WTC11 (cell line): ENCODE data around the gene MRPL33. TPM values are rescaled to one million over a fixed set of nuclear protein-coding genes. Genes with fewer than 3 reads are reported as not detected.

Source experiments
- ATAC-seq: fragments of 200-7000 bp; cut with Tn5 transposase; 2 replicates; pipeline ENCODE4 v1.10.0; 2021; ENCODE audit warnings: mild to moderate bottlenecking, moderate library complexity
- CTCF ChIA-PET: fragments of 300-600 bp; sonication (Branson Sonifier 250); formaldehyde crosslinking; loops from one replicate; lab custom pipeline; 2021; ENCODE audit warnings: antibody characterized with exemption; lab: Charles Lee
- POLR2A ChIA-PET: fragments of 350-600 bp; sonication (Branson Sonifier 250); formaldehyde crosslinking; loops from one replicate; lab custom pipeline; 2021; ENCODE audit warnings: antibody characterized with exemption; lab: Charles Lee
- DNase-seq: peaks from one replicate; pipeline ENCODE4 v3.0.0; 2021; ENCODE audit warnings: low spot score
- H3K27ac Mint-ChIP-seq: 2 replicates; pipeline ENCODE4 v1.8.0; 2021; ENCODE audit warnings: mixed read lengths
- H3K27me3 Mint-ChIP-seq: 2 replicates; pipeline ENCODE4 v1.8.0; 2021; ENCODE audit warnings: low read depth, mild to moderate bottlenecking, moderate library complexity, mixed read lengths
- H3K36me3 Mint-ChIP-seq: 2 replicates; pipeline ENCODE4 v1.8.0; 2021; ENCODE audit warnings: mixed read lengths
- H3K4me1 Mint-ChIP-seq: 2 replicates; pipeline ENCODE4 v1.8.0; 2022; ENCODE audit warnings: mixed read lengths
- H3K4me3 Mint-ChIP-seq: 2 replicates; pipeline ENCODE4 v1.8.0; 2021; ENCODE audit warnings: mild to moderate bottlenecking, moderate library complexity, mixed read lengths
- H3K9me3 Mint-ChIP-seq: 2 replicates; pipeline ENCODE4 v1.8.0; 2021; ENCODE audit warnings: mixed read lengths
- ELF4 ChIP-seq: sonication (generic); formaldehyde crosslinking; IDR thresholded peaks from 2 replicates; pipeline ENCODE4 v1.8.1; 2022; ENCODE audit warnings: low read depth, mild to moderate bottlenecking, moderate library complexity, missing genetic modification reagents
- EMX1 ChIP-seq: fragments of 250-450 bp; sonication (Bioruptor Pico); IDR thresholded peaks from 2 replicates; pipeline ENCODE4 v1.8.0; 2021; ENCODE audit warnings: mild to moderate bottlenecking
- ESRRA ChIP-seq: sonication (generic); formaldehyde crosslinking; IDR thresholded peaks from 2 replicates; pipeline ENCODE4 v1.8.1; 2022; ENCODE audit warnings: mild to moderate bottlenecking, missing genetic modification reagents, borderline replicate concordance
- FOXK1 ChIP-seq: sonication (generic); formaldehyde crosslinking; IDR thresholded peaks from 2 replicates; pipeline ENCODE4 v1.8.0; 2022; ENCODE audit warnings: mild to moderate bottlenecking, moderate library complexity, missing genetic modification reagents
- FOXP1 ChIP-seq: sonication (generic); formaldehyde crosslinking; IDR thresholded peaks from 2 replicates; pipeline ENCODE4 v1.8.0; 2022; ENCODE audit warnings: missing genetic modification reagents, mild to moderate bottlenecking, moderate library complexity, borderline replicate concordance
- HMGA2 ChIP-seq: fragments of 250-450 bp; sonication (Bioruptor Pico); IDR thresholded peaks from 2 replicates; pipeline ENCODE4 v1.4.0; 2021; ENCODE audit warnings: mild to moderate bottlenecking, moderate library complexity
- KAT7 ChIP-seq: sonication (generic); formaldehyde crosslinking; IDR thresholded peaks from 2 replicates; pipeline ENCODE4 v1.8.1; 2023; ENCODE audit warnings: missing genetic modification reagents, mild to moderate bottlenecking, borderline replicate concordance
- MYBL2 ChIP-seq: sonication (generic); formaldehyde crosslinking; IDR thresholded peaks from 2 replicates; pipeline ENCODE4 v1.8.1; 2023; ENCODE audit warnings: mild to moderate bottlenecking, moderate library complexity, missing genetic modification reagents
- NR2C2 ChIP-seq: sonication (generic); formaldehyde crosslinking; IDR thresholded peaks from 2 replicates; pipeline ENCODE4 v1.8.0; 2022; ENCODE audit warnings: mild to moderate bottlenecking, missing genetic modification reagents
- OVOL2 ChIP-seq: fragments of 250-450 bp; sonication (Bioruptor Pico); IDR thresholded peaks from 2 replicates; pipeline ENCODE4 v1.9.0; 2021; ENCODE audit warnings: mild to moderate bottlenecking, borderline replicate concordance
- SMAD3 ChIP-seq: sonication (generic); formaldehyde crosslinking; IDR thresholded peaks from 2 replicates; pipeline ENCODE4 v1.8.0; 2022; ENCODE audit warnings: missing genetic modification reagents, mild to moderate bottlenecking, borderline replicate concordance
- SMAD4 ChIP-seq: sonication (generic); formaldehyde crosslinking; IDR thresholded peaks from 2 replicates; pipeline ENCODE4 v1.8.0; 2022; ENCODE audit warnings: mild to moderate bottlenecking, missing genetic modification reagents
- TEAD4 ChIP-seq: sonication (generic); formaldehyde crosslinking; IDR thresholded peaks from 2 replicates; pipeline ENCODE4 v1.8.0; 2022; ENCODE audit warnings: mild to moderate bottlenecking, missing genetic modification reagents
- ZNF263 ChIP-seq: sonication (generic); formaldehyde crosslinking; IDR thresholded peaks from 2 replicates; pipeline ENCODE4 v1.8.1; 2022; ENCODE audit warnings: low read depth, mild to moderate bottlenecking, moderate library complexity, missing genetic modification reagents
- ZNF317 ChIP-seq: sonication (generic); formaldehyde crosslinking; IDR thresholded peaks from 2 replicates; pipeline ENCODE4 v1.8.1; 2023; ENCODE audit warnings: low read depth, mild to moderate bottlenecking, moderate library complexity, missing genetic modification reagents, borderline replicate concordance
- ZNF396 ChIP-seq: fragments of 250-450 bp; sonication (Bioruptor Pico); IDR thresholded peaks from 2 replicates; pipeline ENCODE4 v1.8.0; 2021; ENCODE audit warnings: mild to moderate bottlenecking, moderate library complexity, borderline replicate concordance
- ZNF423 ChIP-seq: fragments of 250-450 bp; sonication (Bioruptor Pico); IDR thresholded peaks from 2 replicates; pipeline ENCODE4 v2.1.2; 2022; ENCODE audit warnings: mild to moderate bottlenecking, moderate library complexity
- total RNA-seq: library from RNA; stranded (reverse); gene quantifications from 3 replicates; pipeline ENCODE4 v1.2.3, GENCODE V29; 2021
- TF ChIP-seq, protein P1 (sequence below): sonication (generic); formaldehyde crosslinking; conservative IDR thresholded peaks from 2 replicates; pipeline ENCODE4 v1.8.1; 2022; ENCODE audit warnings: mild to moderate bottlenecking, missing genetic modification reagents
- TF ChIP-seq, protein P2 (sequence below): sonication (generic); formaldehyde crosslinking; IDR thresholded peaks from 2 replicates; pipeline ENCODE4 v1.8.1; 2022; ENCODE audit warnings: low read depth, missing genetic modification reagents, borderline replicate concordance
- TF ChIP-seq, protein P3 (sequence below): sonication (generic); formaldehyde crosslinking; IDR thresholded peaks from 2 replicates; pipeline ENCODE4 v1.8.0; 2023; ENCODE audit warnings: missing genetic modification reagents
- TF ChIP-seq, protein P4 (sequence below): sonication (generic); formaldehyde crosslinking; IDR thresholded peaks from 2 replicates; pipeline ENCODE4 v1.8.1; 2022; ENCODE audit warnings: mild to moderate bottlenecking, missing genetic modification reagents, moderate library complexity, borderline replicate concordance
- TF ChIP-seq, protein P5 (sequence below): sonication (generic); formaldehyde crosslinking; IDR thresholded peaks from 2 replicates; pipeline ENCODE4 v1.8.1; 2022; ENCODE audit warnings: mild to moderate bottlenecking, moderate library complexity, missing genetic modification reagents
- TF ChIP-seq, protein P6 (sequence below): sonication (generic); formaldehyde crosslinking; IDR thresholded peaks from 2 replicates; pipeline ENCODE4 v1.8.1; 2023; ENCODE audit warnings: mild to moderate bottlenecking, missing genetic modification reagents, borderline replicate concordance

Gene MRPL33
- total RNA-seq, 1 experiment from 2014 or later: 52.5 TPM

DNA sequence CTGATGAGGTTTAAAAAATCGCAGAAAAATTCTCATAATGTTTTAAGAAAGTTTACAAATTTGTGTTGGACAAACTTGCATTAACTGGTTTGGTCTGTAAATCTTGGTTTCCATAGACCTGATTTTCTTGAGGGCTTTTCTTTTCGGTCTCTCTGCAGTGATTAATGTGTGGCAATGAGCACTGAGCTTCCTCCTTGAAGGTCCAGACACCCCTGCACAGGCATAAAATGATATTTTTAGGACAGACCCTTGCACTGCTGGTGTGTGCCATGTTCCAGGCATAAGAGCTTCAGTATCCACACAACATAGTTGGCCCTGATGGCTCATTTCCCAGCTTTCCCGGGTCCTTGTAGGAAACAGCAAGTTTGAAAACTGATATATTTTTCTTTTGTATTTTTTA, 33.7 kb downstream of the MRPL33 start:
- Mint-ChIP-seq H3K4me1 (no peaks in the 10 kb centered on the region), H3K27me3 (no peaks in the 10 kb centered on the region), H3K4me3 (no peak overlapping the region)
- DNase-seq: no peak
- CTCF ChIA-PET: interaction anchor here (0.9 to 1.7 kb wide), 3 partner anchors 82 to 123 kb away, joined by 4 to 6 read pairs (median 5); no protein-coding TSS in a partner anchor
- POLR2A ChIA-PET: no interaction called here
- no peak for TF ChIP-seq OVOL2 (CRISPR knock-in tag)
- TF ChIP-seq FOXK1 (CRISPR knock-in tag): no peak
- TF ChIP-seq ZNF263: no peak
- TF ChIP-seq, protein P1, sequence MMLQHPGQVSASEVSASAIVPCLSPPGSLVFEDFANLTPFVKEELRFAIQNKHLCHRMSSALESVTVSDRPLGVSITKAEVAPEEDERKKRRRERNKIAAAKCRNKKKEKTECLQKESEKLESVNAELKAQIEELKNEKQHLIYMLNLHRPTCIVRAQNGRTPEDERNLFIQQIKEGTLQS (CRISPR knock-in tag): no peak
- TF ChIP-seq, protein P2, sequence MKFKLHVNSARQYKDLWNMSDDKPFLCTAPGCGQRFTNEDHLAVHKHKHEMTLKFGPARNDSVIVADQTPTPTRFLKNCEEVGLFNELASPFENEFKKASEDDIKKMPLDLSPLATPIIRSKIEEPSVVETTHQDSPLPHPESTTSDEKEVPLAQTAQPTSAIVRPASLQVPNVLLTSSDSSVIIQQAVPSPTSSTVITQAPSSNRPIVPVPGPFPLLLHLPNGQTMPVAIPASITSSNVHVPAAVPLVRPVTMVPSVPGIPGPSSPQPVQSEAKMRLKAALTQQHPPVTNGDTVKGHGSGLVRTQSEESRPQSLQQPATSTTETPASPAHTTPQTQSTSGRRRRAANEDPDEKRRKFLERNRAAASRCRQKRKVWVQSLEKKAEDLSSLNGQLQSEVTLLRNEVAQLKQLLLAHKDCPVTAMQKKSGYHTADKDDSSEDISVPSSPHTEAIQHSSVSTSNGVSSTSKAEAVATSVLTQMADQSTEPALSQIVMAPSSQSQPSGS: no peak
- TF ChIP-seq ZNF396: no peak
- TF ChIP-seq ESRRA (CRISPR knock-in tag): no peak
- TF ChIP-seq, protein P3, sequence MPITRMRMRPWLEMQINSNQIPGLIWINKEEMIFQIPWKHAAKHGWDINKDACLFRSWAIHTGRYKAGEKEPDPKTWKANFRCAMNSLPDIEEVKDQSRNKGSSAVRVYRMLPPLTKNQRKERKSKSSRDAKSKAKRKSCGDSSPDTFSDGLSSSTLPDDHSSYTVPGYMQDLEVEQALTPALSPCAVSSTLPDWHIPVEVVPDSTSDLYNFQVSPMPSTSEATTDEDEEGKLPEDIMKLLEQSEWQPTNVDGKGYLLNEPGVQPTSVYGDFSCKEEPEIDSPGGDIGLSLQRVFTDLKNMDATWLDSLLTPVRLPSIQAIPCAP (CRISPR knock-in tag): no peak
- no peak for TF ChIP-seq MYBL2 (CRISPR knock-in tag)
- no peak for TF ChIP-seq SMAD4 (CRISPR knock-in tag)
- TF ChIP-seq ELF4 (CRISPR knock-in tag): no peak
- TF ChIP-seq, all 79 proteins: peak for 0
- no peaks in the 10 kb centered on the region for H3K9me3 Mint-ChIP-seq
- no peak for ATAC-seq
- no peak overlapping the region for H3K27ac Mint-ChIP-seq
- H3K36me3 Mint-ChIP-seq: no peaks in the 10 kb centered on the region

DNA sequence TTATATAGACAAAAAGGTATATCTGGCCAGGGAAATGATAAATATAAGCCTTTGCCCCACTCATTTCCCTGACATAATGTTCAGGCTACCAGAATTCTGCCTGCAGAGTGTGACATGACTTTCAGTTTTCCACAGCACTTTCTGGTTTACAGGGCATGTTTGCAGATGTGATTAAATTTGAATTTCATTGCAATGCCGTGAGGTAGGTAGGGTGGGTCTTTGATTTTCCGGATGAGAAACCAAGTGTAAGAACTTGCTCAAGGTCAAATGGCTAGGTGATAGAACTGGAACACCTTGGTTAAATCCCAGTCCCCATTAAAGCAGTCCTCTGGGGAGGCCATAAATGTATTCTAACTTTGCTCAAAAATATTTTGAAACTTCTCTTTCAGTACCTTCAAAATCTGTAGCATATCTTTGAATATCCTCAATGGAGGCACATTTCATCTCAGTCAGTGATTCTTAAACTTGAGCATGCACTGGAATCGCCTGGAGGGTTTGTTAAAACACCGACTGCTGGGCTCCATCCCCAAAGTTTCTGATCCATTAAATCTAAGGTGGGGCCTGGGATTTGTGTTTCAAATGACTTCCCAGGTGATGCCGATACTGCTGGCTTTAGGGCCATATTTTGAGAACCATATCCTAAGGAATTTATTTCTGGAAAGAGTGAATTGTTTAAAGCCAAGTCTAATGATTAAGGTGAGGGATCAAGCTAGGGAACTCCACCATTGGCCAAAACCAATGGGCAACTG, 35.0 kb downstream of the MRPL33 start:
- no peak for ATAC-seq

More for the DNA sequence above, 35.0 kb downstream of the MRPL33 start:
- DNase-seq: no peak
- H3K4me1 Mint-ChIP-seq: no peaks in the 10 kb centered on the region
- POLR2A ChIA-PET: no interaction called here
- H3K9me3 Mint-ChIP-seq: no peaks in the 10 kb centered on the region
- TF ChIP-seq, protein P4, sequence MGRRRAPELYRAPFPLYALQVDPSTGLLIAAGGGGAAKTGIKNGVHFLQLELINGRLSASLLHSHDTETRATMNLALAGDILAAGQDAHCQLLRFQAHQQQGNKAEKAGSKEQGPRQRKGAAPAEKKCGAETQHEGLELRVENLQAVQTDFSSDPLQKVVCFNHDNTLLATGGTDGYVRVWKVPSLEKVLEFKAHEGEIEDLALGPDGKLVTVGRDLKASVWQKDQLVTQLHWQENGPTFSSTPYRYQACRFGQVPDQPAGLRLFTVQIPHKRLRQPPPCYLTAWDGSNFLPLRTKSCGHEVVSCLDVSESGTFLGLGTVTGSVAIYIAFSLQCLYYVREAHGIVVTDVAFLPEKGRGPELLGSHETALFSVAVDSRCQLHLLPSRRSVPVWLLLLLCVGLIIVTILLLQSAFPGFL (CRISPR knock-in tag): no peak
- TF ChIP-seq TEAD4 (no peak), SMAD3 (no peak), EMX1 (CRISPR knock-in tag) (no peak), FOXP1 (CRISPR knock-in tag) (no peak), KAT7 (CRISPR knock-in tag) (no peak), ZNF317 (CRISPR knock-in tag) (no peak), ELF4 (CRISPR knock-in tag) (no peak), NR2C2 (no peak), HMGA2 (CRISPR knock-in tag) (no peak), ZNF396 (no peak), ZNF423 (no peak)
- TF ChIP-seq, protein P3 (CRISPR knock-in tag): no peak
- TF ChIP-seq, protein P5, sequence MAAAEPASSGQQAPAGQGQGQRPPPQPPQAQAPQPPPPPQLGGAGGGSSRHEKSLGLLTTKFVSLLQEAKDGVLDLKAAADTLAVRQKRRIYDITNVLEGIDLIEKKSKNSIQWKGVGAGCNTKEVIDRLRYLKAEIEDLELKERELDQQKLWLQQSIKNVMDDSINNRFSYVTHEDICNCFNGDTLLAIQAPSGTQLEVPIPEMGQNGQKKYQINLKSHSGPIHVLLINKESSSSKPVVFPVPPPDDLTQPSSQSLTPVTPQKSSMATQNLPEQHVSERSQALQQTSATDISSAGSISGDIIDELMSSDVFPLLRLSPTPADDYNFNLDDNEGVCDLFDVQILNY (CRISPR knock-in tag): no peak
- TF ChIP-seq, protein P6, sequence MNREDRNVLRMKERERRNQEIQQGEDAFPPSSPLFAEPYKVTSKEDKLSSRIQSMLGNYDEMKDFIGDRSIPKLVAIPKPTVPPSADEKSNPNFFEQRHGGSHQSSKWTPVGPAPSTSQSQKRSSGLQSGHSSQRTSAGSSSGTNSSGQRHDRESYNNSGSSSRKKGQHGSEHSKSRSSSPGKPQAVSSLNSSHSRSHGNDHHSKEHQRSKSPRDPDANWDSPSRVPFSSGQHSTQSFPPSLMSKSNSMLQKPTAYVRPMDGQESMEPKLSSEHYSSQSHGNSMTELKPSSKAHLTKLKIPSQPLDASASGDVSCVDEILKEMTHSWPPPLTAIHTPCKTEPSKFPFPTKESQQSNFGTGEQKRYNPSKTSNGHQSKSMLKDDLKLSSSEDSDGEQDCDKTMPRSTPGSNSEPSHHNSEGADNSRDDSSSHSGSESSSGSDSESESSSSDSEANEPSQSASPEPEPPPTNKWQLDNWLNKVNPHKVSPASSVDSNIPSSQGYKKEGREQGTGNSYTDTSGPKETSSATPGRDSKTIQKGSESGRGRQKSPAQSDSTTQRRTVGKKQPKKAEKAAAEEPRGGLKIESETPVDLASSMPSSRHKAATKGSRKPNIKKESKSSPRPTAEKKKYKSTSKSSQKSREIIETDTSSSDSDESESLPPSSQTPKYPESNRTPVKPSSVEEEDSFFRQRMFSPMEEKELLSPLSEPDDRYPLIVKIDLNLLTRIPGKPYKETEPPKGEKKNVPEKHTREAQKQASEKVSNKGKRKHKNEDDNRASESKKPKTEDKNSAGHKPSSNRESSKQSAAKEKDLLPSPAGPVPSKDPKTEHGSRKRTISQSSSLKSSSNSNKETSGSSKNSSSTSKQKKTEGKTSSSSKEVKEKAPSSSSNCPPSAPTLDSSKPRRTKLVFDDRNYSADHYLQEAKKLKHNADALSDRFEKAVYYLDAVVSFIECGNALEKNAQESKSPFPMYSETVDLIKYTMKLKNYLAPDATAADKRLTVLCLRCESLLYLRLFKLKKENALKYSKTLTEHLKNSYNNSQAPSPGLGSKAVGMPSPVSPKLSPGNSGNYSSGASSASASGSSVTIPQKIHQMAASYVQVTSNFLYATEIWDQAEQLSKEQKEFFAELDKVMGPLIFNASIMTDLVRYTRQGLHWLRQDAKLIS (CRISPR knock-in tag): no peak
- H3K36me3 Mint-ChIP-seq: no peaks in the 10 kb centered on the region
- H3K27me3 Mint-ChIP-seq: no peaks in the 10 kb centered on the region; the same call in 1 of the 2 replicates
- H3K27ac Mint-ChIP-seq: no peak overlapping the region
- CTCF ChIA-PET: interaction anchor here (1.4 kb wide), 1 partner anchor 123 kb away, joined by 6 read pairs; no protein-coding TSS in a partner anchor
- H3K4me3 Mint-ChIP-seq: no peak overlapping the region
